HEK293 (cell line): ENCODE results near the gene CBFA2T2.

Experiments
- YY1 ChIP-seq: fragments of 450-650 bp; formaldehyde crosslinking; IDR thresholded peaks from 2 replicates; pipeline ENCODE4 v1.5.1; 2018; ENCODE audit warnings: missing biosample characterization, missing genetic modification characterization
- ZFP37 ChIP-seq: fragments of 450-650 bp; formaldehyde crosslinking; IDR thresholded peaks from 2 replicates; pipeline ENCODE4 v1.5.1; 2016; ENCODE audit warnings: missing biosample characterization, missing genetic modification characterization
- ZNF670 ChIP-seq: fragments of 450-650 bp; formaldehyde crosslinking; IDR thresholded peaks from 2 replicates; pipeline ENCODE4 v1.5.1; 2016; ENCODE audit warnings: missing biosample characterization, missing genetic modification characterization, low read depth

- TF ChIP-seq YY1 (tag by site-specific recombination) (no peak), ZNF670 (tag by site-specific recombination) (no peak), ZFP37 (tag by site-specific recombination) (no peak)
Observed at GRCh38 chr20:33636776-33637175, 146.9 kb downstream of the CBFA2T2 start.
